GM18870 (cell line): ENCODE measurements around the gene FRRS1.
"Not testable (repeated sequence)": the region's sequence is repeated elsewhere in the genome, so short reads cannot be mapped to it uniquely, and the experiment has no call there.

Experiments
- ATAC-seq: cut with Tn5 transposase; IDR thresholded peaks from one replicate; pipeline ENCODE4 v1.9.1; 2021; ENCODE audit warnings: moderate library complexity; ENCODE audit not compliant: unreplicated experiment

Gene FRRS1

GRCh38 chr1:99768524-99769245, 2.2 kb upstream of the FRRS1 start:
- ATAC-seq = no peak

DNA sequence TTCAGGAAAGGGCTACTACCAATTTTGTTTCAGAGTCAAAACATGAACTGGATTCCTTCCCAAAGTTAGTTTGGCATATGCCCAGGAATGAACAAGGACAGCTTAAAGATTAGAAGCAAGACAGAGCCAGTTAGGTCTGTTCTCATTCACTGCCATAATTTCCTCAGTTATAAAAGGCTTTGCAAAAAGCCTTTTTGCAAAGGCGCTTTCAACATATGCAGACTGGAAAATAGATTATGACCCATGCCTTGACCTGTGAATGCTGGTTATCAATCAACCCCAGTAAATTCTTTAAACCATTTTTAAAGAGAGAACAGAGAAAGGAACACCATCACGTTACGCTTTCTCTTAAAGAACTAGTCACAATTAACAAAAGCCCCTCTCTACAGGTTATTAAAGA, 1.7 kb upstream of the FRRS1 start:
- ATAC-seq = no peak

DNA sequence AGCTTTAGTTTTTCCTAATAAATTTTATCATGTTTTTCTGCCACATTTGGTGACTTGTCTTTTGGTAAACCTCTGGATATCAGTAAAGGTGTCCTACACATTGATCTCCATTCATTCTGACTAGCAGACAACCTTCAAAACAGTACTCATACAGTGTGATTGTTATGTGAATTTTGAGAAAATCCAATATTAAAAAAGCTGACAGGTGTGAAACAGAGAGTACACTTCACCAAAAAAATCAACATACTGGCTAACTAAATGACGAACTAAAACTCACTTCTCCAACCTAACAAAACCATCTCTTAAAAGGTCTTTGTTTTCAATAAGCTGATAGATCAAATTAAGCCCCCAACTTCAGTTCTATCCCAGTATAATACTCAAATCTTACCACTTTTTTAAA, 1.5 kb downstream of the FRRS1 start:
- ATAC-seq = no peak

DNA sequence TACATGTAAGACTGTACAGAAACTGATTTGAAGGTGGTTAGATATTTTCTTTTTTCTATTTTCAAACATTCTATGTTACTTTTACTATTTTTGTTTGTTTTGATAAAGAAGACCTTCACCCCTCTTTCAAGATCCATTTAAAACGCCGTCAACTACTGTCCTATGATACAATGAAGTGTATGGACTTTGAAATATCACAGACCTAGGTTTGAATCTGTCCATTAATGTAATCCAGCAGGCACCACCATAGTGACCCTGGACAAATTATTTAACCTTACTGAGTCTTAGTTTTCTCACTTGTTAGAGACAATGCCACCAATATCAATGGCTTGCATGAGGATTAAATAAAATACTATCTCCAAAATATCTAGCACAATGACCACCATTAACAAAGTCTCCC, 2.0 kb downstream of the FRRS1 start:
- ATAC-seq = no peak

DNA sequence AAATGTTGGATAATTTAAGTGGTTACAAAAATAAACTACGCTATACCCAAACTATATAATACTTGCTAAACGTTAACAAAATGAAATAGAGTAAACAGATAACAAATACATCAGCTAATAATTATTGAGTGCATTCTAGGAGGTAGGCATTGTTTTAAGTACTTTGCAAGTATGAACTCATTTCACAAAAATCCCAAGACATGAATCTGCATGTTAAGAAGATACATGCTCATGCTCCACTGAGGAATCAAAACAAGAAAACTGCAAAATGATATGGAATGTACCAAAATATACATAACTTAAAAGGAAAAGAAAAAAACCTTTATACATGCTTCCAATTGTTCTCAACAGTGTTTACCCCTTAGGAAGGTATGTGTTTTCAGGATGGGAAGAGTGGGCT, 2.5 kb downstream of the FRRS1 start:
- no peak for ATAC-seq

GRCh38 chr1:99761774-99762173, 4.7 kb downstream of the FRRS1 start:
- no peak for ATAC-seq

DNA sequence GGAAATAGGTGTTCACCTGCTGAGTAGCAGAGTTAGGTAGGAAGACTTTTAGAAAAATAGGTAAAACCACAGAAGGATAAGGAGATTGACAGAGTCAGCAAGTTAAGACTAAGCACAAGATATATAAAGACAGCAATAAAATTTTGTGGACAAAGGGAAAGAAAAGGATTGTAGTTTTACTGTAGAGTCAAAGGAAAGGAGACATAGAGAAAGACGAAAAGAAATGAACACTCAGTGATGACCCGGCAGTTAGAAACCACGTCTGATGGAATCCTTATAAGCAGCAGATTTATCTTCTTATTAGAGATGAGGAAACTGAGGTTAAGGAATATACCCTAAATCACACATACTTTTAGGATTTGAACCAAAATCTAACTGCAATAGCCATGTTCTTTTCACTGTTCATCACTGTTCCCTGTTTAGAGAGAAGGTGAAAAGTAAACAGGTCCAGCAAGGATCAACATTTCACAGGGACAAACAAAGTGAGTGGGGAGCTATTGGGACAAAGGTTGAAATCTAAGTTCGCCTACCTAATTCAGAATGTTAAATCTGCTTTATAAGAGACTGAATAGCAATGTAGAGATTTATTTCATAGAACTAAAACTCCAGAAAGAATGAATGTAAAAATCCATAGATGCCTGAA, 6.8 kb downstream of the FRRS1 start:
- no peak for ATAC-seq

DNA sequence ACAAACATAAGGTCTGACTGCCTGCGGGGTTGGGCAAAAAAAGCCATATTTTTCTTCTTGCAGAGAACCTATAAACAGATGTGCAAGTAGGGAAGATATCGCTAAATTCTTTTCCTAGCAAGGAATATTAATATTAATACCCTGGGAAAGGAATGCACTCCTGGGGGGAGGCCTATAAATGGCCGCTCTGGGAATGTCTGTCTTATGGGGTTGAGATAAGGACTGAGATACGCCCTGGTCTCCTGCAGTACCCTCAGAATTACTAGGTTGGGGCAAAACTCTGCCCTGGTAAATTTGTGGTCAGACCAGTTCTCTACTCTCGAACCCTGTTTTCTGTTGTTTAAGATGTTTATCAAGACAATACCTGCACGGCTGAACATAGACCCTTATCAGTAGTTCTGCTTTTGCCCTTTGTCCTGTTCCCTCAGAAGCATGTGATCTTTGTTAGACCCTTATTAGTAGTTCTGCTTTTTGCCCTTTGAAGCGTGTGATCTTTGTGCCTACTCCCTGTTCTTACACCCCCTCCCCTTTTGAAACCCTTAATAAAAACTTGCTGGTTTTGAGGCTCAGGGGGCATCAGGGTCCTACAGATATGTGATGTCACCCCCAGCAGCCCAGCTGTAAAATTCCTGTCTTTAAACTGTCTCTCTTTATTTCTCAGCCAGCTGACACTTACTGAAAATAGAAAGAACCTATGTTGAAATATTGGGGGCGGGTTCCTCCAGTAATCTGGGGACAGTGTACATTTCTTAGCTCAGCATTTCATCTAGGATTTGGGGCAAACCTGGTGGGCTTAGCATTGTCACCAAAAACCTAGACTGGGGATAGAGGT, 7.5 kb downstream of the FRRS1 start:
- not testable (repeated sequence) for ATAC-seq

GRCh38 chr1:99758073-99758511, 8.3 kb downstream of the FRRS1 start:
- peak; percentile 84 for ATAC-seq

- ATAC-seq = no peak
Observed at GRCh38 chr1:99756598-99756997, 9.8 kb downstream of the FRRS1 start.

- no peak for ATAC-seq
Observed at GRCh38 chr1:99755664-99756063, 10.8 kb downstream of the FRRS1 start.

DNA sequence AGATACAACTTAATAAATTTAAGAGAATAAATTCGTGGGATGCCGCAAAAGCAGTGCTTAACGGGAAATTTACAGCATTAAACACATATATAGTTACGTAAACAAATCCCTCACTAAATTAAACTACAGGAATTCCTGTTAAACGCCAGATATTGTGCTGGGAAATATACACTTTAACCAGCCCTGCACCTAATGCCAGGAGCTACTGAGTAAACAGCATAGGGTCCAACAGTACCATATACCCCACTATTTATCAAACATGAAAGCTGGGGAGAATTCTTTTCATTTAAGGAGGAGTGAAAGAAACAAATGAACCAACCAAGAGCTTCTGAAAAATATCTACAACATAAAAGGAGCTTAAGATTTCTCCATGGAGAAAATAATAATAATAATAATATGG, 11.7 kb downstream of the FRRS1 start:
- no peak for ATAC-seq

DNA sequence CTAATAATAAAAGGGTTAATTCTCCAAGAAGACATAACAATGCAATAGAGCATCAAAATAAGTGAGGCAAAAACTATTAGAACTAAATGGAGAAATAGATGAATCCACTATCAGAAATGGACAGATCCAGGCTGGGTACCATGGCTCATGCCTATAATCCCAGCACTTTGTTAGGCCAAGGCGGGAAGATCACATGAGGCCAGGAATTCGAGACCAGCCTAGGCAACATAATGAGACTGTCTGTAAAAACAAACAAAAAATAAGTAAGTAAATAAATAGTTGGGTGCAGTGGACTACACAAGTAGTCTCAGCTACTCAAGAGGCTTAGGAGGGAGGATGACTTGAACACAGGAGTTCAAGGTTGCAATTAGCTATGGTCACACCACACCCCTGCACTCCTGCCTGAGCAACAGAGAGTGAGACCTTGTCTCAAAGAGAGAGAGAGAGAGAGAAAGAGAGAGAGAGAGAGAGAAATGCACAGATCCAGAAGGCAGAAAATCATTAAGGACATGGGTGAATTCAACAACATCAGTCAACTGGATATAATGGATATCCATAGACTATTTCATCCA, 12.3 kb downstream of the FRRS1 start:
- no peak for ATAC-seq

DNA sequence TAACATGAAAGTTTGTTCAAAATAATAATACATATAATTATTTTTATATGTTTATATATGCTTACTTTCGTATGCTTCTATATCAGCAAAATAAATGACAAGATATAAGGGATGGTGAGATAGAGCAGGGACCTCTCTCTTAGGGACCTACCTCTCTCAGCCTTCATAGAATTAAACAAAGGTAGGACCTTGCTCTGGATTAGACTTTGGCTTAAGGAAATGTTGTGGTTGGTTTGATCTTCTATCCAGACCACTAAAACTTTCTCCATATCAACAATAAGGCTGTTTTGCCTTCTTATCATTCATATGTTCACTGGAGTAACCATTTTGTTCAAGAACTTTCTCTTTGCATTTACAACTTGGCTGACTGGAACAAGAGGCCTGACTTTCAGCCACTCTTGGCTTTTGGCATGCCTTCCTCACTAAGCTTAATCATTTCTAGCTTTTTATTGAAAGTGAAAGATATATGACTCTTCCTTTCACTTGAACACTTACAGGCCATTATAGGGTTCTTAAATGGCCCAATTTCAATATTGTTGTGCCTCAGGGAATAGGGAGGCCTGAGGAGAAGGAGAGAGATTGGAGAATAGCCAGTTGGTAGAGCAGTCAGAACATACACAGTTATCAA, 14.4 kb downstream of the FRRS1 start:
- peak; percentile 85 for ATAC-seq

DNA sequence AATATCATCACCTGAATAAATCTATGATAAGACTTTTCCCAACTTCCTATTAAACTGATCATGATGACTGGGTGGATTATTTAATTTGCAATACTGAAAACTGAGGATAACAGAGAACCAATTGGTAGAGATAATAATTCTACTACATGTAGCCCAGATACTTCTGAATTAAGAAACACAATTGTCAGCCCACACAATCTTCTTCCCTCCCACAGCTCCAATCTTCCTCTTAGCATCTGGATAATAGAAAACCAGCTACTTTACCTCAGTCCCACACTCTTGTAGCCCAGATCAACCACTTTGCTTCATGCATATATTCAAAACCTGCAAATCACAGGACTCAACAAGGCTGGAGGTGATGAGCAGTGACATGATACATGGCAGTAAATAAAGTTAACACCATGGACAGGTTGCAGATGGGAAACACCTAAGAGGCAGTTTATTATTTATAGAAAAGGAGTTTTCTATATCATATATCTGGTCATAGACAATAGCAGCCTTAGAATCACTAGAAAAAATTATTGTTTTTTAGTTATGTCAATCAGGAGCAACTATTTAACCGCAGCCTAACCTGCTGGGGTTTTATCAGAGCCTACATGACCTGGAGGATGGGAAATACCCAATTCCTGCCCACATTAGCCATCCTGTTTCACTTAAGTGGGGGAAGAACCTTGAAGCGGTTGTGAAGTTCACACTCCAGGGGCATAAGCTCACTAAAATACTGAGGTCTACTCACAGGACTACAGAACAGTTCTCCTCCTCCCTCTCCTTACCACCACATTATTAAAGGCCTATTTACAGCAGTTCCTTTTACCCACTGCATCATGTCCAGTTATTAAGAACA, 16.7 kb downstream of the FRRS1 start:
- ATAC-seq = peak; percentile 88

DNA sequence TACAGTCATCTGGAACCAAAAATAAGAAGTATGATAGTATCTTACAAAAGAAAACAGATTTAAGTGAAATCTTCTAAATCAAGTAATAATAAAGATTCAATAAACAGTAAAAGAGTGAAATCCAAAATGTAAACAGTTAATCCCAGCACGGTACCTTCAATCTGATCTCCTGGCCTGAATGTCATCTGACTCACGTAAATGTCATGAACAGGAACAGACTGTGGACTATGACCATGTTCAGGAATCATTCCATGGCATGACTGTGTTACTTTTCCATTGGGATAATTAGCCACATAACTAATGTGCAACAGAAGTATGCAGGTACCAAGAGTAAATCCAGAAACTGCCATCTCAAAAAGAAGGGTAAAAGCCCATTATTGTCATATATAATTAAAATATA, 18.0 kb downstream of the FRRS1 start:
- ATAC-seq = no peak

GRCh38 chr1:99745684-99746083, 20.8 kb downstream of the FRRS1 start:
- ATAC-seq = no peak

DNA sequence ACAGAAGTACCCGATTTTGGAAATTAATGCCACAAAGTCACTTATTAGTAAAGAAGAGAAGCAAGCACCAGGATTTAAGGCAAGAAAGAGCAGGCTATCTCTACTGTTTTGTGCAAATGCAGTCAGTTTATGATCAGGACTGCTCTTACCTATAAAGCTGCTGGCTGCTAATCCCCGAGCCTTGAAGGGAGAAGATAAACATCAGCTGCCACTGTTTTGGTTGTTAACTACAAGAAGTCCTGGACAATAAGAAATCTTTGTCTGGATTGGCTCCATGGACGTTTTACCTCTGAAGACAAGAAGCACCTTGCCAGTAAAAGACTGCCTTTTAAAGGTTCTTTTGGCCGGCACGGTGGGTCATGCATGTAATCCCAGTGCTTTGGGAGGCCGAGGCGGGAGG, 21.4 kb downstream of the FRRS1 start:
- ATAC-seq = no peak

GRCh38 chr1:99740141-99740540, 26.3 kb downstream of the FRRS1 start:
- no peak for ATAC-seq

DNA sequence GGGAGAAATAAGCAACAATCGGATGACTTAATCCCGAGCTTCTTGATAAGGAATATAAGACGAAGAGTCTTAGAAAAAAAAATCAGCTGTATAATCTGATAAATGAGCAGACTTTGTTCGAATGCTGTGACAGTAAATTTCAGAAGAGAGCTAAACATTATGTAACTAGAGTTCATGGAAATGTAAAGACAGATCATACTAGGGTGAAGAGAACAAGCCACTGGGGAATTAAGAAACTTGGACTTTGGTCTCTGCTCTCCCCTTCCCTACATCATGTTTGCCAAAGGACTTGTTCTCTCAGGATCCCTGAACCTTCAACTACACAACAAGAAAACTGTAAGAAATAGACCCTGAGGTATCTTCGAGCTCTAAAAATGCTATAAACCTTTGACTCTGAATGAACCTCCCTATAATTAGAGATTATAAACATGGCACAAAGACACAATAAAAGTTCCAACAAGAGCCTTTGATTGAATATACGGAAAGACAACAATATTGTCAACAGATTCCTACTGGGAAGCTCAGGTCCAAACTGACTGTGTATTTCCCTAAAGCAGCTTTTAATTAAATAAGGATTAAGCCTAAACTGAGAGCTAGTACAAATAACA, 27.5 kb downstream of the FRRS1 start:
- ATAC-seq = no peak
